Measurements from ENCODE around the gene DIAPH2. TPM values are rescaled to one million over a fixed set of nuclear protein-coding genes. Genes with fewer than 3 reads are reported as not detected.

The DIAPH2 gene
- total and polyA plus RNA-seq, 9 of the 15 experiments (the other 6 are each of a cell fraction or from before 2014, with no cell fraction given), result 0.01 to 0.18 (median 0.07) TPM; not detected in 1

DNA sequence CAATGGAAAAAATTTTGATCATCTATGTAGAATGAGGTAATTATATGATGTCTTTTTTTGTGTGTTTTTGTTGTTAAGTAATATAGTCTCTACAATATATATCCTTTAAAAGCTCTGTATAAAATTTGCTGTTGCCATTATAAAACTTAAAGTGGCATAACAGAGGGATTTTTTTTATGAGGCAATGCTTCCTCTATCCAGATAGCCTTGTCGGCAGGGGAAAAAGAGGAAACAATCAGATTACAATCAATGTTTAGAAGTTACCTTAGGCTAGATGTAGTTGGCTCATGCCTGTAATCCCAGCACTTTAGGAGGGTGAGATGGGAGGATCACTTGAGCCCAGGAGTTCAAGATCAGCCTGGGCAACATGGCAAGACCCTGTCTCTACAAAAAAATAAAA, 86.8 kb downstream of the DIAPH2 start:
- Histone ChIP-seq H3K79me2 (ENCODE audit: control insufficient read depth, insufficient read depth, low read length) (no peaks in the 10 kb centered on the region), H3K36me3 (ENCODE audit: control insufficient read depth, insufficient read depth, low read length) (no peaks in the 10 kb centered on the region), H2AFZ (ENCODE audit: low read depth, low read length) (no peak overlapping the region), H3K27me3 (ENCODE audit: control insufficient read depth in 2 of 2, insufficient read depth in 2 of 2, low read length in 2 of 2) (no peaks in the 10 kb centered on the region), H3K4me3 (no peak overlapping the region), H3K9me1 (ENCODE audit: control insufficient read depth, insufficient read depth, low read length) (no peaks in the 10 kb centered on the region), H4K20me1 (replicated peaks; ENCODE audit: control insufficient read depth, insufficient read depth, low read length) (no peaks in the 10 kb centered on the region), H3K4me1 (replicated peaks in 1 of 2; ENCODE audit: control insufficient read depth in 2 of 2, insufficient read depth in 2 of 2, low read length in 2 of 2) (no peaks in the 10 kb centered on the region), H3K9ac (ENCODE audit: insufficient read depth in 1 of 2, low read depth in 2 of 2, low read length in 2 of 2) (no peak overlapping the region), H3K27ac (ENCODE audit: extremely low read depth, low read depth, low read length) (no peak overlapping the region), H3K4me2 (ENCODE audit: insufficient read depth, low read length) (no peak overlapping the region), H3K9me3 (replicated peaks; ENCODE audit: control insufficient read depth, insufficient read depth, low read depth, low read length) (no peaks in the 10 kb centered on the region)
- WGBS (ENCODE audit: insufficient coverage, low coverage, missing lambda C conversion rate), result 0% methylated on average over 1 of the region's 1 CpG
- intact Hi-C loops (cut with micrococcal nuclease), result no loop called here
- ATAC-seq (no peak), FAIRE-seq (no peak), DNase-seq (ENCODE audit: extremely low read depth in 1 of 4, low spot score in 3 of 4) (no peak)
- no peak for TF ChIP-seq DIDO1 (tag; IDR thresholded peaks at IDR 0.05; ENCODE audit: low read depth)
- no peak for TF ChIP-seq TOE1 (IDR thresholded peaks at IDR 0.05; ENCODE audit: borderline replicate concordance)
- no peak for TF ChIP-seq TOE1 (CRISPR knock-in tag; IDR thresholded peaks at IDR 0.05; ENCODE audit: borderline replicate concordance, low read depth)
- TF ChIP-seq SP1 (CRISPR knock-in tag; IDR thresholded peaks at IDR 0.05), result no peak
- TF ChIP-seq, protein P1, sequence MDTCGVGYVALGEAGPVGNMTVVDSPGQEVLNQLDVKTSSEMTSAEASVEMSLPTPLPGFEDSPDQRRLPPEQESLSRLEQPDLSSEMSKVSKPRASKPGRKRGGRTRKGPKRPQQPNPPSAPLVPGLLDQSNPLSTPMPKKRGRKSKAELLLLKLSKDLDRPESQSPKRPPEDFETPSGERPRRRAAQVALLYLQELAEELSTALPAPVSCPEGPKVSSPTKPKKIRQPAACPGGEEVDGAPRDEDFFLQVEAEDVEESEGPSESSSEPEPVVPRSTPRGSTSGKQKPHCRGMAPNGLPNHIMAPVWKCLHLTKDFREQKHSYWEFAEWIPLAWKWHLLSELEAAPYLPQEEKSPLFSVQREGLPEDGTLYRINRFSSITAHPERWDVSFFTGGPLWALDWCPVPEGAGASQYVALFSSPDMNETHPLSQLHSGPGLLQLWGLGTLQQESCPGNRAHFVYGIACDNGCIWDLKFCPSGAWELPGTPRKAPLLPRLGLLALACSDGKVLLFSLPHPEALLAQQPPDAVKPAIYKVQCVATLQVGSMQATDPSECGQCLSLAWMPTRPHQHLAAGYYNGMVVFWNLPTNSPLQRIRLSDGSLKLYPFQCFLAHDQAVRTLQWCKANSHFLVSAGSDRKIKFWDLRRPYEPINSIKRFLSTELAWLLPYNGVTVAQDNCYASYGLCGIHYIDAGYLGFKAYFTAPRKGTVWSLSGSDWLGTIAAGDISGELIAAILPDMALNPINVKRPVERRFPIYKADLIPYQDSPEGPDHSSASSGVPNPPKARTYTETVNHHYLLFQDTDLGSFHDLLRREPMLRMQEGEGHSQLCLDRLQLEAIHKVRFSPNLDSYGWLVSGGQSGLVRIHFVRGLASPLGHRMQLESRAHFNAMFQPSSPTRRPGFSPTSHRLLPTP (IDR thresholded peaks at IDR 0.05; ENCODE audit: borderline replicate concordance, extremely low read depth, insufficient read length), result no peak
- TF ChIP-seq ZNF785 (CRISPR knock-in tag; IDR thresholded peaks at IDR 0.05), result no peak
- TF ChIP-seq CEBPZ (IDR thresholded peaks at IDR 0.05; ENCODE audit: borderline replicate concordance, low read depth, low read length), result no peak
- TF ChIP-seq ZNF644 (tag; IDR thresholded peaks at IDR 0.05; ENCODE audit: low read depth), result no peak
- no peak for TF ChIP-seq POLR2AphosphoS5 (IDR thresholded peaks at IDR 0.05; ENCODE audit: control insufficient read depth, insufficient read depth, low read depth, low read length)
- no peak for TF ChIP-seq KLF13 (tag; IDR thresholded peaks at IDR 0.05; ENCODE audit: borderline replicate concordance, low read depth)
- no peak for TF ChIP-seq SETDB1 (IDR thresholded peaks at IDR 0.05; ENCODE audit: low read length)
- TF ChIP-seq ZNF347 (CRISPR knock-in tag; IDR thresholded peaks at IDR 0.05; ENCODE audit: low read depth), result no peak
- in situ Hi-C loops (cut with MboI), result no loop called here
- ChIA-PET CTCF (ENCODE audit: low intra/inter-chr PET ratio) (no interaction called here), POLR2A (no interaction called here)
- BruUV-seq (replicated peaks), result no TSS peak
